Liver (tissue), 10 donors: ENCODE data around the gene CLDN3. TPM values are rescaled to one million over a fixed set of nuclear protein-coding genes. Genes with fewer than 3 reads are reported as not detected.

Experiments
- DNase-seq: peaks from one replicate; pipeline ENCODE4 v3.0.0-alpha.2; 2017; ENCODE audit warnings: low spot score
- H3K27ac ChIP-seq, 2 donors: one replicate each; pipeline ENCODE4 v1.7.0; 2013; ENCODE audit warnings: inconsistent platforms in 2 of 2, low read length in 2 of 2, control low read depth in 1 of 2, low read depth in 1 of 2, mild to moderate bottlenecking in 1 of 2
- H3K27me3 ChIP-seq, 4 donors: one replicate each; pipeline versions ENCODE4 v1.6.1 to v1.7.0; 2013; ENCODE audit warnings: low read length in 3 of 4, inconsistent platforms in 1 of 4, mild to moderate bottlenecking in 1 of 4, moderate library complexity in 1 of 4; ENCODE audit not compliant: control insufficient read depth in 4 of 4, insufficient read depth in 4 of 4
- H3K36me3 ChIP-seq, 4 donors: one replicate each; pipeline versions ENCODE4 v1.6.1 to v1.7.0; 2013; ENCODE audit warnings: low read length in 3 of 4, mild to moderate bottlenecking in 3 of 4, low read depth in 1 of 4, moderate library complexity in 1 of 4; ENCODE audit not compliant: control insufficient read depth in 4 of 4, insufficient read depth in 3 of 4
- H3K4me1 ChIP-seq, 4 donors: one replicate each; pipeline versions ENCODE4 v1.6.1 to v1.7.0; 2013; ENCODE audit warnings: low read length in 3 of 4, mild to moderate bottlenecking in 3 of 4, moderate library complexity in 1 of 4; ENCODE audit not compliant: control insufficient read depth in 4 of 4, insufficient read depth in 4 of 4
- H3K4me3 ChIP-seq, 3 donors: one replicate each; pipeline versions ENCODE4 v1.6.1 to v1.7.0; 2013; ENCODE audit warnings: low read length in 3 of 3, control low read depth in 1 of 3, low read depth in 1 of 3, mild to moderate bottlenecking in 1 of 3
- H3K9ac ChIP-seq, 2 donors: one replicate each; pipeline ENCODE4 v1.7.0; 2013; ENCODE audit warnings: low read length in 2 of 2, mild to moderate bottlenecking in 2 of 2, moderate library complexity in 2 of 2, control low read depth in 1 of 2, low read depth in 1 of 2
- H3K9me3 ChIP-seq, 4 donors: one replicate each; pipeline versions ENCODE4 v1.6.1 to v1.7.0; 2013; ENCODE audit warnings: low read length in 3 of 4; ENCODE audit not compliant: control insufficient read depth in 4 of 4
- CTCF ChIP-seq: fragments of 150-350 bp; IDR thresholded peaks from 2 replicates; pipeline ENCODE4 v1.5.1; 2017; ENCODE audit warnings: improper control_type of control experiment, low read depth, low read length; ENCODE audit not compliant: missing input control
- FOXA1 ChIP-seq: IDR thresholded peaks from 2 replicates; pipeline ENCODE4 v1.6.1; 2016; ENCODE audit warnings: antibody characterized with exemption
- FOXA2 ChIP-seq: IDR thresholded peaks from 2 replicates; pipeline ENCODE4 v1.6.1; 2016; ENCODE audit warnings: antibody characterized with exemption
- GABPA ChIP-seq, 2 donors: IDR thresholded peaks in 1 of 2; conservative IDR thresholded peaks in 1 of 2; 2 replicates each; pipeline ENCODE4 v1.6.1; 2016; ENCODE audit warnings: antibody characterized with exemption in 2 of 2, mild to moderate bottlenecking in 1 of 2, moderate library complexity in 1 of 2
- HNF4A ChIP-seq, 2 donors: conservative IDR thresholded peaks; 2 replicates each; pipeline ENCODE4 v1.6.1; 2016; ENCODE audit warnings: antibody characterized with exemption in 2 of 2, mild to moderate bottlenecking in 2 of 2
- HNF4G ChIP-seq: IDR thresholded peaks from 2 replicates; pipeline ENCODE4 v1.6.1; 2016; ENCODE audit warnings: antibody characterized with exemption
- JUND ChIP-seq, 2 donors: IDR thresholded peaks; 2 replicates each; pipeline ENCODE4 v1.6.1; 2016; ENCODE audit warnings: antibody characterized with exemption in 2 of 2
- NR2F2 ChIP-seq: IDR thresholded peaks from 2 replicates; pipeline ENCODE4 v1.6.1; 2016; ENCODE audit warnings: antibody characterized with exemption
- RAD21 ChIP-seq, 2 donors: IDR thresholded peaks; 2 replicates each; pipeline ENCODE4 v1.6.1; 2016; ENCODE audit warnings: antibody characterized with exemption in 2 of 2, mild to moderate bottlenecking in 2 of 2
- REST ChIP-seq: IDR thresholded peaks from 2 replicates; pipeline ENCODE4 v1.6.1; 2016; ENCODE audit warnings: antibody characterized with exemption, mild to moderate bottlenecking
- RXRA ChIP-seq, 2 donors: IDR thresholded peaks; 2 replicates each; pipeline ENCODE4 v1.6.1; 2017 to 2018; ENCODE audit warnings: antibody characterized with exemption in 2 of 2, mild to moderate bottlenecking in 1 of 2
- SP1 ChIP-seq: IDR thresholded peaks from 2 replicates; pipeline ENCODE4 v1.6.1; 2018; ENCODE audit warnings: antibody characterized with exemption, mild to moderate bottlenecking
- TAF1 ChIP-seq: conservative IDR thresholded peaks from 2 replicates; pipeline ENCODE4 v1.6.1; 2016; ENCODE audit warnings: antibody characterized with exemption, mild to moderate bottlenecking
- YY1 ChIP-seq: IDR thresholded peaks from 2 replicates; pipeline ENCODE4 v1.6.1; 2016; ENCODE audit warnings: antibody characterized with exemption, mild to moderate bottlenecking
- WGBS: extraction: QIAGEN DNeasy Blood & Tissue Kit; methylation state at CpG from one replicate; pipeline ENCODE4 v1.1.7; 2013; 5-methylcytosine and 5-hydroxymethylcytosine counted together
- polyA plus RNA-seq, 2 donors: library from polyadenylated mRNA; stranded (reverse) in 1 of 2; unstranded in 1 of 2; fragments of 200-250 nt in 1 of 2; fragments of >200 nt in 1 of 2; fragmentation: Nextera tagmentation in 1 of 2; extraction: Ambion mirVana in 1 of 2; gene quantifications; one replicate each; pipeline versions ENCODE4 v1.2.1 to v1.2.3, GENCODE V29; 2013 to 2015
- small RNA-seq: library from RNA; depleted of rRNA; stranded (forward); fragments of <200 nt; gene quantifications from one replicate; pipeline ENCODE3, GENCODE V24; 2014
- total RNA-seq, 2 donors: library from RNA; depleted of rRNA; stranded (reverse); fragments of >200 nt; gene quantifications; one replicate each; pipeline ENCODE4 v1.2.3, GENCODE V29; 2014
- TF ChIP-seq, protein P1 (sequence below): IDR thresholded peaks from 2 replicates; pipeline ENCODE4 v1.6.1; 2016; ENCODE audit warnings: antibody characterized with exemption
- TF ChIP-seq, protein P2 (sequence below): IDR thresholded peaks from 2 replicates; pipeline ENCODE4 v1.6.1; 2016; ENCODE audit warnings: antibody characterized with exemption
- TF ChIP-seq, protein P3 (sequence below): IDR thresholded peaks from 2 replicates; pipeline ENCODE4 v1.6.1; 2016; ENCODE audit warnings: antibody characterized with exemption
- donor health status: healthy.
- donor health status: healthy.
- donor health status: healthy.
- donor health status: healthy.
- donor health status: healthy.

Gene CLDN3
- total and polyA plus RNA-seq, 4 donors = 3.6 to 43.0 (median 22.9) TPM

GRCh38 chr7:73719806-73720169 lies 50.3 kb downstream of the CLDN3 start:
- peaks cover 12 to 31% (median 20%) of the 10 kb centered on the region in 4 donors for H3K4me1 ChIP-seq
- TF ChIP-seq REST (no peak), CTCF (no peak), JUND (IDR thresholded peaks at IDR 0.05) (no peak), YY1 (no peak), HNF4G (no peak), FOXA1 (no peak), SP1 (no peak), TAF1 (no peak), RXRA (IDR thresholded peaks at IDR 0.05) (no peak), RAD21 (IDR thresholded peaks at IDR 0.05) (no peak), NR2F2 (no peak), GABPA (IDR thresholded peaks at IDR 0.05 in 1 of 2, conservative IDR thresholded peaks at IDR 0.05 in 1 of 2) (no peak), HNF4A (conservative IDR thresholded peaks at IDR 0.05) (no peak), FOXA2 (no peak)
- TF ChIP-seq, protein P1, sequence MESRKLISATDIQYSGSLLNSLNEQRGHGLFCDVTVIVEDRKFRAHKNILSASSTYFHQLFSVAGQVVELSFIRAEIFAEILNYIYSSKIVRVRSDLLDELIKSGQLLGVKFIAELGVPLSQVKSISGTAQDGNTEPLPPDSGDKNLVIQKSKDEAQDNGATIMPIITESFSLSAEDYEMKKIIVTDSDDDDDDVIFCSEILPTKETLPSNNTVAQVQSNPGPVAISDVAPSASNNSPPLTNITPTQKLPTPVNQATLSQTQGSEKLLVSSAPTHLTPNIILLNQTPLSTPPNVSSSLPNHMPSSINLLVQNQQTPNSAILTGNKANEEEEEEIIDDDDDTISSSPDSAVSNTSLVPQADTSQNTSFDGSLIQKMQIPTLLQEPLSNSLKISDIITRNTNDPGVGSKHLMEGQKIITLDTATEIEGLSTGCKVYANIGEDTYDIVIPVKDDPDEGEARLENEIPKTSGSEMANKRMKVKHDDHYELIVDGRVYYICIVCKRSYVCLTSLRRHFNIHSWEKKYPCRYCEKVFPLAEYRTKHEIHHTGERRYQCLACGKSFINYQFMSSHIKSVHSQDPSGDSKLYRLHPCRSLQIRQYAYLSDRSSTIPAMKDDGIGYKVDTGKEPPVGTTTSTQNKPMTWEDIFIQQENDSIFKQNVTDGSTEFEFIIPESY = no peak
- TF ChIP-seq, protein P2, sequence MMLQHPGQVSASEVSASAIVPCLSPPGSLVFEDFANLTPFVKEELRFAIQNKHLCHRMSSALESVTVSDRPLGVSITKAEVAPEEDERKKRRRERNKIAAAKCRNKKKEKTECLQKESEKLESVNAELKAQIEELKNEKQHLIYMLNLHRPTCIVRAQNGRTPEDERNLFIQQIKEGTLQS = no peak
- TF ChIP-seq, protein P3, sequence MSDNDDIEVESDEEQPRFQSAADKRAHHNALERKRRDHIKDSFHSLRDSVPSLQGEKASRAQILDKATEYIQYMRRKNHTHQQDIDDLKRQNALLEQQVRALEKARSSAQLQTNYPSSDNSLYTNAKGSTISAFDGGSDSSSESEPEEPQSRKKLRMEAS = no peak
- no peak overlapping the region for H3K9ac ChIP-seq
- 13% methylated on average over 16 of the region's 16 CpGs for WGBS
- no peak for DNase-seq
- no peak overlapping the region for H3K27ac ChIP-seq
- no peaks in the 10 kb centered on the region for H3K9me3 ChIP-seq
- no peaks in the 10 kb centered on the region for H3K36me3 ChIP-seq
- H3K27me3 ChIP-seq = no peaks in the 10 kb centered on the region
- peak overlapping the region in 2 of 3 donors; percentile 18 to 90 for H3K4me3 ChIP-seq

Small RNA genes within 50 kb of the gene (small RNA-seq; reads per million reads assigned to genes)
- not detected for gene RN7SL265P

Other genes with a start within 250 kb of the CLDN3 start
- 10 to 100 TPM; 30.7 to 31.3 TPM for gene BAZ1B, start 248.0 kb downstream of the CLDN3 start, total RNA-seq
- gene BAZ1B, start 248.0 kb downstream of the CLDN3 start, polyA plus RNA-seq = 10 to 100 TPM in 1 of 2 donors, 1 to 10 TPM in 1; 8.6 to 12.3 TPM
- 10 to 100 TPM; 13.2 to 15.5 TPM for gene BCL7B, start 212.6 kb downstream of the CLDN3 start, total RNA-seq
- 10 to 100 TPM; 27.0 to 27.5 TPM for gene BCL7B, start 212.6 kb downstream of the CLDN3 start, polyA plus RNA-seq
- gene TBL2, start 191.7 kb downstream of the CLDN3 start, total RNA-seq = 10 to 100 TPM; 16.5 to 36.6 TPM
- gene TBL2, start 191.7 kb downstream of the CLDN3 start, polyA plus RNA-seq = 10 to 100 TPM; 10.9 to 21.5 TPM
- gene MLXIPL, start 145.7 kb downstream of the CLDN3 start, total RNA-seq = 100 to 1,000 TPM in 1 of 2 donors, 10 to 100 TPM in 1; 50.3 to 384 TPM
- 100 to 1,000 TPM; 148 to 316 TPM for gene MLXIPL, start 145.7 kb downstream of the CLDN3 start, polyA plus RNA-seq
- 1 to 10 TPM in 1 of 2 donors, under 1 TPM in 1; 0.98 to 3.3 TPM for gene VPS37D, start 102.4 kb downstream of the CLDN3 start, total RNA-seq
- 1 to 10 TPM in 1 of 2 donors, under 1 TPM in 1; 0.38 to 1.6 TPM for gene VPS37D, start 102.4 kb downstream of the CLDN3 start, polyA plus RNA-seq
- 1 to 10 TPM; 2.1 to 2.3 TPM for gene DNAJC30, start 86.8 kb downstream of the CLDN3 start, total RNA-seq
- gene DNAJC30, start 86.8 kb downstream of the CLDN3 start, polyA plus RNA-seq = 1 to 10 TPM; 7.4 to 8.7 TPM
- gene BUD23, start 86.7 kb downstream of the CLDN3 start, total RNA-seq = 10 to 100 TPM; 19.1 to 33.4 TPM
- 10 to 100 TPM; 42.2 to 52.6 TPM for gene BUD23, start 86.7 kb downstream of the CLDN3 start, polyA plus RNA-seq
- gene STX1A, start 50.6 kb downstream of the CLDN3 start, total RNA-seq = 1 to 10 TPM in 1 of 2 donors, under 1 TPM in 1; 0.79 to 1.9 TPM
- gene STX1A, start 50.6 kb downstream of the CLDN3 start, polyA plus RNA-seq = 1 to 10 TPM in 1 of 2 donors, under 1 TPM in 1; 0.49 to 1.4 TPM
- gene ABHD11, start 31.5 kb downstream of the CLDN3 start, total RNA-seq = 1 to 10 TPM; 5.1 to 5.9 TPM
- gene ABHD11, start 31.5 kb downstream of the CLDN3 start, polyA plus RNA-seq = 1 to 10 TPM; 7.4 to 7.6 TPM
- 1 to 10 TPM in 1 of 2 donors, under 1 TPM in 1; 0.37 to 1.4 TPM for gene CLDN4, start 60.7 kb upstream of the CLDN3 start, total RNA-seq
- gene CLDN4, start 60.7 kb upstream of the CLDN3 start, polyA plus RNA-seq = 1 to 10 TPM; 1.2 to 2.0 TPM
- gene METTL27, start 72.2 kb upstream of the CLDN3 start, total RNA-seq = 1 to 10 TPM; 1.0 to 1.6 TPM
- gene METTL27, start 72.2 kb upstream of the CLDN3 start, polyA plus RNA-seq = 1 to 10 TPM; 1.6 to 1.7 TPM
- gene TMEM270, start 90.9 kb upstream of the CLDN3 start, total RNA-seq = not detected
- under 1 TPM in 1 of 2 donors, not detected in 1; 0.09 TPM for gene TMEM270, start 90.9 kb upstream of the CLDN3 start, polyA plus RNA-seq